ENCODE results near the gene DOLPP1.

GRCh38 chr9:129068110-129068509, 12.8 kb upstream of the DOLPP1 start:
- TF ChIP-seq CTCF (conservative IDR thresholded peaks at IDR 0.05; ENCODE audit: low read depth, low read length) (no peak), EZH2 (IDR thresholded peaks at IDR 0.05; ENCODE audit: low read length, unreplicated experiment) (no peak)

Measured in PC-3 (cell line).